HepG2 (cell line): ENCODE measurements around the gene MIA. TPM values are rescaled to one million over a fixed set of nuclear protein-coding genes. Genes with fewer than 3 reads are reported as not detected.
A peak's percentile ranks its signal among the peaks of the same experiment; 100 is the strongest.

ENCODE experiments used
- ATAC-seq: fragments of 200-7000 bp; cut with Tn5 transposase; 3 replicates; pipeline ENCODE4 v1.9.1; 2020; ENCODE audit warnings: mild to moderate bottlenecking, moderate library complexity
- BruUV-seq: library from RNA; stranded (reverse); fragments of 400-500 nt; replicated peaks from 2 replicates; lab custom pipeline; 2021; lab: Mats Ljungman, UMichigan
- CTCF ChIA-PET: fragments of 300-600 bp; formaldehyde crosslinking; extraction: SDS; loops from one replicate; lab custom pipeline; 2021; ENCODE audit warnings: low total read pairs, inconsistent platforms, low intra/inter-chr PET ratio; lab: Yijun Ruan, JAX
- POLR2A ChIA-PET: fragments of 350-600 bp; sonication (Branson Sonifier 250); formaldehyde crosslinking; loops from one replicate; lab custom pipeline; 2020; ENCODE audit warnings: antibody characterized with exemption, inconsistent platforms; lab: Yijun Ruan, JAX
- DNase-seq: peaks from one replicate; pipeline ENCODE4 v3.0.0-alpha.2; 2015; ENCODE audit warnings: low spot score
- FAIRE-seq: peaks from 3 replicates; lab custom pipeline; 2011; peaks lifted over from hg19 to GRCh38; lab: Jason Lieb, UNC
- H2AFZ ChIP-seq: one replicate; pipeline ENCODE4 v1.6.1; 2011; ENCODE audit warnings: low read length, inconsistent platforms
- H3K27ac ChIP-seq: fragments of 300-600 bp; 3 replicates; pipeline ENCODE4 v1.8.0; 2011; ENCODE audit warnings: mixed run types, mild to moderate bottlenecking, mixed read lengths, low read length, inconsistent platforms; ENCODE audit not compliant: insufficient read depth; ENCODE audit errors: extremely low read length
- H3K27me3 ChIP-seq, 2 experiments: fragments of 200-600 bp in 1 of 2; 2 replicates in 1 of 2; 3 replicates in 1 of 2; pipeline versions ENCODE4 v1.6.0 to v1.8.0; 2011; ENCODE audit warnings: low read length in 2 of 2, mild to moderate bottlenecking in 2 of 2, moderate library complexity in 2 of 2, inconsistent platforms in 1 of 2; ENCODE audit not compliant: insufficient read depth in 2 of 2, control insufficient read depth in 1 of 2
- H3K36me3 ChIP-seq, 2 experiments: fragments of 200-600 bp in 1 of 2; replicated peaks in 1 of 2; 2 replicates in 1 of 2; 3 replicates in 1 of 2; pipeline versions ENCODE4 v1.5.1 to v1.8.0; 2011; ENCODE audit warnings: low read length in 2 of 2, inconsistent platforms in 1 of 2; ENCODE audit not compliant: insufficient read depth in 2 of 2, control insufficient read depth in 1 of 2
- H3K4me1 ChIP-seq: 2 replicates; pipeline ENCODE4 v1.5.1; 2012; ENCODE audit warnings: low read length, inconsistent platforms; ENCODE audit not compliant: insufficient read depth
- H3K4me2 ChIP-seq: 2 replicates; pipeline ENCODE4 v1.6.0; 2011; ENCODE audit warnings: low read depth, low read length, inconsistent platforms
- H3K4me3 ChIP-seq, 3 experiments: fragments of 200-600 bp in 1 of 3; sonication (generic), shearing (Covaris generic) in 1 of 3; replicated peaks in 1 of 3; 2 replicates each; pipeline ENCODE4 v1.5.1; 2011 to 2016; ENCODE audit warnings: low read length in 3 of 3, inconsistent platforms in 2 of 3, low read depth in 2 of 3, mild to moderate bottlenecking in 2 of 3, control low read depth in 1 of 3, mixed read lengths in 1 of 3; ENCODE audit not compliant: insufficient read depth in 1 of 3
- H3K79me2 ChIP-seq: one replicate; pipeline ENCODE4 v1.6.1; 2011; ENCODE audit warnings: low read length, inconsistent platforms; ENCODE audit not compliant: insufficient read depth
- H3K9ac ChIP-seq: 2 replicates; pipeline ENCODE4 v1.6.0; 2011; ENCODE audit warnings: mild to moderate bottlenecking, low read depth, low read length, inconsistent platforms; ENCODE audit not compliant: insufficient read depth
- H3K9me3 ChIP-seq: 2 replicates; pipeline ENCODE4 v1.5.1; 2012; ENCODE audit warnings: mild to moderate bottlenecking, low read length
- H4K20me1 ChIP-seq: 2 replicates; pipeline ENCODE4 v1.6.0; 2011; ENCODE audit warnings: inconsistent platforms, mild to moderate bottlenecking, low read length, moderate library complexity; ENCODE audit not compliant: insufficient read depth
- GABPA ChIP-seq, 2 experiments: IDR thresholded peaks; 2 replicates each; pipeline ENCODE4 v1.6.1; 2011 to 2016; ENCODE audit warnings: low read depth in 2 of 2, low read length in 1 of 2, missing biosample characterization in 1 of 2, missing genetic modification characterization in 1 of 2
- HNRNPL ChIP-seq: fragments of 200-400 bp; formaldehyde crosslinking; IDR thresholded peaks from 2 replicates; pipeline ENCODE4 v1.6.1; 2017; ENCODE audit warnings: mild to moderate bottlenecking, low read depth, low read length
- KLF11 ChIP-seq: IDR thresholded peaks from 2 replicates; pipeline ENCODE4 v1.6.1; 2016; ENCODE audit warnings: missing compliant biosample characterization
- NAIF1 ChIP-seq: sonication (generic); formaldehyde crosslinking; IDR thresholded peaks from 2 replicates; pipeline ENCODE4 v1.5.0; 2020; ENCODE audit warnings: mild to moderate bottlenecking, missing genetic modification reagents, borderline replicate concordance
- STAG1 ChIP-seq: sonication (generic); formaldehyde crosslinking; IDR thresholded peaks from 2 replicates; pipeline ENCODE4 v1.4.0; 2020; ENCODE audit warnings: missing genetic modification reagents
- ZBTB8A ChIP-seq: sonication (generic); formaldehyde crosslinking; IDR thresholded peaks from 2 replicates; pipeline ENCODE4 v1.4.0; 2020; ENCODE audit warnings: mild to moderate bottlenecking, low read depth, missing genetic modification reagents, borderline replicate concordance
- ZNF33B ChIP-seq: sonication (generic); formaldehyde crosslinking; IDR thresholded peaks from 2 replicates; pipeline ENCODE4 v1.5.1; 2020; ENCODE audit warnings: mild to moderate bottlenecking, missing genetic modification reagents
- WGBS: methylation state at CpG from one replicate; pipeline ENCODE4 v1.1.6; 2017; ENCODE audit warnings: low lambda C conversion rate; 5-methylcytosine and 5-hydroxymethylcytosine counted together
- in situ Hi-C: cut with HindIII; loops from 2 replicates; pipeline ENCODE4 v1.10.0; 2017; ENCODE audit warnings: low pct_unique_long_range_greater_than_20kb; ENCODE audit not compliant: extremely low pct_ligation_motif_present
- intact Hi-C: fragments of 100-400 bp; cut with micrococcal nuclease; formaldehyde crosslinking; loops from one replicate; pipeline ENCODE4 v1.10.0; 2022; ENCODE audit not compliant: unreplicated experiment
- polyA plus RNA-seq, 8 experiments: library from polyadenylated mRNA; depleted of rRNA in 3 of 8; stranded (reverse) in 7 of 8; unstranded in 1 of 8; fragments of >200 nt; fragmentation: Illumina TruSeq in 4 of 8; extraction: Trizol in 4 of 8; gene quantifications; 2 replicates each; pipeline versions ENCODE4 v1.2.1 to v1.2.3, GENCODE V29; 2011 to 2016; ENCODE audit warnings: low read depth in 4 of 8, missing spikeins in 1 of 8, mixed read lengths in 1 of 8; ENCODE audit not compliant: insufficient read depth in 1 of 8
- total RNA-seq, 5 experiments: library from RNA; depleted of rRNA; stranded (reverse); fragments of >200 nt; fragmentation: Illumina TruSeq; extraction: Trizol; gene quantifications; 2 replicates each; pipeline ENCODE4 v1.2.3, GENCODE V29; 2016; ENCODE audit warnings: low read depth in 1 of 5
- TF ChIP-seq, protein P1 (sequence below): sonication (generic); formaldehyde crosslinking; IDR thresholded peaks from 2 replicates; pipeline ENCODE4 v1.5.0; 2020; ENCODE audit warnings: missing genetic modification reagents, mild to moderate bottlenecking, borderline replicate concordance

The MIA gene
- total and polyA plus RNA-seq, 2 of the 13 experiments (the other 11 are each of a cell fraction or from before 2014, with no cell fraction given): 0.61 TPM; not detected in 1

DNA sequence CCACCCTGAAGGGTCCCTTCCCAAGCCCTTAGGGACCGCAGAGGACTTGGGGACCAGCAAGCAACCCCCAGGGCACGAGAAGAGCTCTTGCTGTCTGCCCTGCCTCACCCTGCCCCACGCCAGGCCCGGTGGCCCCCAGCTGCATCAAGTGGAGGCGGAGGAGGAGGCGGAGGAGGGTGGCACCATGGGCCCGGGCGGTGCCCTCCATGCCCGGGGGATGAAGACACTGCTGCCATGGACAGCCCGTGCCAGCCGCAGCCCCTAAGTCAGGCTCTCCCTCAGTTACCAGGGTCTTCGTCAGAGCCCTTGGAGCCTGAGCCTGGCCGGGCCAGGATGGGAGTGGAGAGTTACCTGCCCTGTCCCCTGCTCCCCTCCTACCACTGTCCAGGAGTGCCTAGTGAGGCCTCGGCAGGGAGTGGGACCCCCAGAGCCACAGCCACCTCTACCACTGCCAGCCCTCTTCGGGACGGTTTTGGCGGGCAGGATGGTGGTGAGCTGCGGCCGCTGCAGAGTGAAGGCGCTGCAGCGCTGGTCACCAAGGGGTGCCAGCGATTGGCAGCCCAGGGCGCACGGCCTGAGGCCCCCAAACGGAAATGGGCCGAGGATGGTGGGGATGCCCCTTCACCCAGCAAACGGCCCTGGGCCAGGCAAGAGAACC, 25.1 kb downstream of the MIA start:
- H3K4me3 ChIP-seq: peak overlapping the region; percentile 77 to 94 (median 93); a peak in 5 of 6 replicates
- no peak overlapping the region for H2AFZ ChIP-seq
- peaks cover 66% of the 10 kb centered on the region for H3K4me1 ChIP-seq
- in situ Hi-C loops (no loop called here), intact Hi-C loops (no loop called here)
- peak overlapping the region; percentile 90 for H3K9ac ChIP-seq
- H3K4me2 ChIP-seq: peak overlapping the region; percentile 91
- H3K79me2 ChIP-seq: peaks cover 30% of the 10 kb centered on the region
- no peak overlapping the region for H3K27ac ChIP-seq
- WGBS: 92% methylated on average over 13 of the region's 27 CpGs
- BruUV-seq: no TSS peak
- H4K20me1 ChIP-seq: peaks cover 2% of the 10 kb centered on the region; the same call in 1 of the 2 replicates
- H3K27me3 ChIP-seq: no peaks in the 10 kb centered on the region; a peak in 1 of 5 replicates
- POLR2A ChIA-PET: interaction anchor here (3.5 to 5.0 kb wide), 2 partner anchors 23 to 50 kb away, joined by 28 to 44 read pairs; partner anchors contain the start of genes ACTMAP, RAB4B and SNRPA
- ATAC-seq (no peak), FAIRE-seq (no peak), DNase-seq (no peak)
- CTCF ChIA-PET: no interaction called here
- no peaks in the 10 kb centered on the region for H3K9me3 ChIP-seq
- TF ChIP-seq HNRNPL (peak; percentile 70; the same call in 1 of the 2 replicates), GABPA (IDR thresholded peaks at IDR 0.05; ENCODE audit: low read depth, low read length) (no peak; the same call in 1 of the 2 replicates), GABPA (CRISPR knock-in tag; IDR thresholded peaks at IDR 0.05; ENCODE audit: low read depth) (no peak), NAIF1 (CRISPR knock-in tag) (no peak), KLF11 (no peak), STAG1 (no peak), ZNF33B (no peak), ZBTB8A (CRISPR knock-in tag) (no peak)
- TF ChIP-seq, protein P1, sequence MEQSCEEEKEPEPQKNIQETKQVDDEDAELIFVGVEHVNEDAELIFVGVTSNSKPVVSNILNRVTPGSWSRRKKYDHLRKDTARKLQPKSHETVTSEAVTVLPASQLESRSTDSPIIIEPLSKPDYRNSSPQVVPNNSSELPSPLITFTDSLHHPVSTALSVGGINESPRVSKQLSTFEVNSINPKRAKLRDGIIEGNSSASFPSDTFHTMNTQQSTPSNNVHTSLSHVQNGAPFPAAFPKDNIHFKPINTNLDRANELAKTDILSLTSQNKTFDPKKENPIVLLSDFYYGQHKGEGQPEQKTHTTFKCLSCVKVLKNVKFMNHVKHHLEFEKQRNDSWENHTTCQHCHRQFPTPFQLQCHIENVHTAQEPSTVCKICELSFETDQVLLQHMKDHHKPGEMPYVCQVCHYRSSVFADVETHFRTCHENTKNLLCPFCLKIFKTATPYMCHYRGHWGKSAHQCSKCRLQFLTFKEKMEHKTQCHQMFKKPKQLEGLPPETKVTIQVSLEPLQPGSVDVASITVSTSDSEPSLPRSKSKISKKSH (CRISPR knock-in tag): 0 out of 2 replicates have a peak, but pooled peaks have one; percentile 37
- peaks cover 4 to 9% of the 10 kb centered on the region in 2 experiments; a peak in 2 of 5 replicates for H3K36me3 ChIP-seq
